Measurements from ENCODE around the gene ANKS1A. TPM values are rescaled to one million over a fixed set of nuclear protein-coding genes. Genes with fewer than 3 reads are reported as not detected.
"Not testable (repeated sequence)": the region's sequence is repeated elsewhere in the genome, so short reads cannot be mapped to it uniquely, and the experiment has no call there.

The ANKS1A gene
- total RNA-seq, 1 experiment from 2014 or later = 14.0 TPM

- H3K4me3 Mint-ChIP-seq (ENCODE audit: unreplicated experiment) = no peak overlapping the region
- H3K36me3 Mint-ChIP-seq (ENCODE audit: insufficient read depth, unreplicated experiment) = no peaks in the 10 kb centered on the region
- no peak for TF ChIP-seq CTCF (IDR thresholded peaks at IDR 0.05; ENCODE audit: unreplicated experiment)
- no peaks in the 10 kb centered on the region for H3K27me3 Mint-ChIP-seq (ENCODE audit: insufficient read depth, unreplicated experiment)
- ChIA-PET CTCF (interaction anchor here (0.6 kb wide), 1 partner anchor 651 kb away, joined by 3 read pairs; no protein-coding TSS in a partner anchor), POLR2A (interaction anchor here (0.6 to 3.5 kb wide), 2 partner anchors 9 to 606 kb away, joined by 3 to 33 read pairs; partner anchors contain the start of genes ANKS1A and TAF11)
- BruUV-seq (replicated peaks) = no TSS peak
- H3K27ac Mint-ChIP-seq (ENCODE audit: low read depth, unreplicated experiment) = no peak overlapping the region
- DNase-seq (ENCODE audit: unreplicated experiment) = no peak
- intact Hi-C loops (cut with micrococcal nuclease) = no loop called here
- H3K4me1 Mint-ChIP-seq (ENCODE audit: insufficient read depth, unreplicated experiment) = peaks cover 7% of the 10 kb centered on the region
- no peaks in the 10 kb centered on the region for H3K9me3 Mint-ChIP-seq (ENCODE audit: unreplicated experiment)
Measured at GRCh38 chr6:34897716-34898115, 8.7 kb downstream of the ANKS1A start.

- ChIA-PET POLR2A (interaction anchor here (3.5 kb wide), 1 partner anchor 11 kb away, joined by 33 read pairs; the partner anchor contains the start of genes ANKS1A and TAF11), CTCF (interaction anchor here (0.6 kb wide), 1 partner anchor 291 kb away, joined by 3 read pairs; no protein-coding TSS in a partner anchor)
- DNase-seq (ENCODE audit: unreplicated experiment); BruUV-seq (replicated peaks); H3K4me1 Mint-ChIP-seq (ENCODE audit: insufficient read depth, unreplicated experiment); H3K27ac Mint-ChIP-seq (ENCODE audit: low read depth, unreplicated experiment); H3K9me3 Mint-ChIP-seq (ENCODE audit: unreplicated experiment); intact Hi-C loops (cut with micrococcal nuclease); H3K36me3 Mint-ChIP-seq (ENCODE audit: insufficient read depth, unreplicated experiment); H3K4me3 Mint-ChIP-seq (ENCODE audit: unreplicated experiment); H3K27me3 Mint-ChIP-seq (ENCODE audit: insufficient read depth, unreplicated experiment): not testable (repeated sequence)
Measured at GRCh38 chr6:34899748-34900147, 10.7 kb downstream of the ANKS1A start.

- H3K4me1 Mint-ChIP-seq (ENCODE audit: insufficient read depth, unreplicated experiment) = peaks cover 6% of the 10 kb centered on the region
- intact Hi-C loops (cut with micrococcal nuclease) = no loop called here
- ChIA-PET POLR2A (interaction anchor here (0.7 to 1.8 kb wide), 5 partner anchors 8 to 165 kb away, joined by 3 to 5 read pairs (median 5); partner anchors contain the start of genes ANKS1A and TAF11), CTCF (interaction anchor here (0.6 to 1.4 kb wide), 3 partner anchors 12 to 340 kb away, joined by 3 to 5 read pairs (median 3); no protein-coding TSS in a partner anchor)
- no peaks in the 10 kb centered on the region for H3K27me3 Mint-ChIP-seq (ENCODE audit: insufficient read depth, unreplicated experiment)
- H3K4me3 Mint-ChIP-seq (ENCODE audit: unreplicated experiment) = no peak overlapping the region
- no peak for TF ChIP-seq CTCF (IDR thresholded peaks at IDR 0.05; ENCODE audit: unreplicated experiment)
- no peaks in the 10 kb centered on the region for H3K9me3 Mint-ChIP-seq (ENCODE audit: unreplicated experiment)
- H3K27ac Mint-ChIP-seq (ENCODE audit: low read depth, unreplicated experiment) = no peak overlapping the region
- no peaks in the 10 kb centered on the region for H3K36me3 Mint-ChIP-seq (ENCODE audit: insufficient read depth, unreplicated experiment)
- no peak for DNase-seq (ENCODE audit: unreplicated experiment)
- no TSS peak for BruUV-seq (replicated peaks)
Measured at GRCh38 chr6:34900321-34901031, 11.4 kb downstream of the ANKS1A start.

GRCh38 chr6:34901930-34902329 is 12.9 kb downstream of the ANKS1A start:
- no peak overlapping the region for H3K27ac Mint-ChIP-seq (ENCODE audit: low read depth, unreplicated experiment)
- intact Hi-C loops (cut with micrococcal nuclease) = no loop called here
- H3K36me3 Mint-ChIP-seq (ENCODE audit: insufficient read depth, unreplicated experiment) = no peaks in the 10 kb centered on the region
- CTCF ChIA-PET = interaction anchor here (1.3 to 1.4 kb wide), 2 partner anchors 110 to 339 kb away, joined by 3 to 5 read pairs; no protein-coding TSS in a partner anchor
- H3K27me3 Mint-ChIP-seq (ENCODE audit: insufficient read depth, unreplicated experiment) = no peaks in the 10 kb centered on the region
- no peak for DNase-seq (ENCODE audit: unreplicated experiment)
- no peaks in the 10 kb centered on the region for H3K9me3 Mint-ChIP-seq (ENCODE audit: unreplicated experiment)
- BruUV-seq (replicated peaks) = no TSS peak
- peaks cover 6% of the 10 kb centered on the region for H3K4me1 Mint-ChIP-seq (ENCODE audit: insufficient read depth, unreplicated experiment)
- H3K4me3 Mint-ChIP-seq (ENCODE audit: unreplicated experiment) = no peak overlapping the region
- no peak for TF ChIP-seq CTCF (IDR thresholded peaks at IDR 0.05; ENCODE audit: unreplicated experiment)
- POLR2A ChIA-PET = interaction anchor here (1.1 to 1.8 kb wide), 2 partner anchors 11 to 13 kb away, joined by 3 to 5 read pairs; partner anchors contain the start of gene ANKS1A

All from MCF 10A (cell line).